H1 (cell line): ENCODE measurements around the gene TUBB2B. TPM values are rescaled to one million over a fixed set of nuclear protein-coding genes. Genes with fewer than 3 reads are reported as not detected.

ENCODE experiments used
- CHD7 ChIP-seq: fragments of 300-600 bp; sonication (generic); IDR thresholded peaks from 2 replicates; pipeline ENCODE4 v1.7.1; 2012; ENCODE audit warnings: low read length, moderate library complexity, mild to moderate bottlenecking, inconsistent platforms; ENCODE audit not compliant: insufficient replicate concordance
- EGR1 ChIP-seq: IDR thresholded peaks from 2 replicates; pipeline ENCODE4 v1.6.1; 2011; ENCODE audit warnings: low read depth, low read length, borderline replicate concordance
- JUN ChIP-seq: IDR thresholded peaks from 2 replicates; pipeline ENCODE4 v1.6.1; 2011; ENCODE audit warnings: low read depth, mild to moderate bottlenecking, improper control_type of control experiment, low read length
- KDM4A ChIP-seq: IDR thresholded peaks from one replicate; pipeline ENCODE4 v1.7.1; 2012; ENCODE audit warnings: low read depth, mild to moderate bottlenecking, moderate library complexity, low read length, inconsistent platforms; ENCODE audit not compliant: severe bottlenecking
- NANOG ChIP-seq: IDR thresholded peaks from 2 replicates; pipeline ENCODE4 v1.6.1; 2011; ENCODE audit warnings: low read length, low read depth, mild to moderate bottlenecking, inconsistent platforms; ENCODE audit not compliant: insufficient read depth, poor library complexity, severe bottlenecking
- POLR2AphosphoS5 ChIP-seq: IDR thresholded peaks from 2 replicates; pipeline ENCODE4 v1.6.1; 2011; ENCODE audit warnings: low read depth, low read length
- POU5F1 ChIP-seq: IDR thresholded peaks from 2 replicates; pipeline ENCODE4 v1.6.1; 2011; ENCODE audit warnings: low read depth, mild to moderate bottlenecking, low read length, moderate library complexity
- polyA plus RNA-seq, 7 experiments: library from polyadenylated mRNA; depleted of rRNA in 3 of 7; stranded (reverse) in 5 of 7; unstranded in 2 of 7; fragments of >200 nt in 5 of 7; fragments of 200-250 nt in 2 of 7; gene quantifications; 1 replicate in 5 of 7; 2 replicates in 1 of 7; 4 replicates in 1 of 7; pipeline versions ENCODE4 v1.2.1 to v1.2.3, GENCODE V29; 2011 to 2013; ENCODE audit warnings: missing spikeins in 2 of 7, mixed read lengths in 2 of 7
- total RNA-seq: library from RNA; stranded (reverse); fragmentation: NEBNext Ultra II Directional; extraction: Animal tissue kit (Norgen Biotek cat#: 25700); gene quantifications from 2 replicates; pipeline ENCODE4 v1.2.1, GENCODE V29; 2021

The TUBB2B gene
- total and polyA plus RNA-seq, 2 of the 8 experiments (the other 6 are each of a cell fraction or from before 2014, with no cell fraction given), result 612 to 722 TPM

GRCh38 chr6:3231247-3232016 lies 4.0 kb upstream of the TUBB2B start (continued):
- TF ChIP-seq NANOG (no peak), JUN (no peak), CHD7 (no peak), POU5F1 (no peak), POLR2AphosphoS5 (peak; percentile 57), EGR1 (no peak), KDM4A (no peak)
